KMS-11 (cell line): Measurements from ENCODE around the gene PASK.

Experiments
- H2AFZ ChIP-seq: fragments of 200-600 bp; sonication (generic); 2 replicates; pipeline ENCODE4 v1.6.1; 2016; ENCODE audit warnings: antibody characterized with exemption, mixed run types, low read depth
- H3K27ac ChIP-seq: fragments of 200-600 bp; sonication (generic); 2 replicates; pipeline ENCODE4 v1.6.1; 2016; ENCODE audit warnings: mild to moderate bottlenecking, mixed run types
- H3K27me3 ChIP-seq: fragments of 200-600 bp; sonication (generic); 2 replicates; pipeline ENCODE4 v1.6.1; 2017; ENCODE audit warnings: mild to moderate bottlenecking, low read depth, mixed run types, moderate library complexity; ENCODE audit not compliant: insufficient read depth
- H3K36me3 ChIP-seq: fragments of 200-600 bp; sonication (generic); 2 replicates; pipeline ENCODE4 v1.6.1; 2017; ENCODE audit warnings: mild to moderate bottlenecking, mixed run types; ENCODE audit not compliant: insufficient read depth
- H3K4me1 ChIP-seq: fragments of 200-600 bp; sonication (generic); 2 replicates; pipeline ENCODE4 v1.6.1; 2016; ENCODE audit warnings: mild to moderate bottlenecking, low read depth, mixed run types; ENCODE audit not compliant: poor library complexity, severe bottlenecking
- H3K4me2 ChIP-seq: fragments of 200-600 bp; sonication (generic); 2 replicates; pipeline ENCODE4 v1.7.0; 2016; ENCODE audit warnings: mild to moderate bottlenecking, mixed run types
- H3K4me3 ChIP-seq: fragments of 200-600 bp; sonication (generic); IDR thresholded peaks from 2 replicates; pipeline ENCODE4 v1.6.1; 2017; ENCODE audit warnings: low read depth, low read length, mixed read lengths; ENCODE audit not compliant: insufficient read depth
- H3K79me2 ChIP-seq: fragments of 200-600 bp; sonication (generic); 2 replicates; pipeline ENCODE4 v1.6.1; 2016; ENCODE audit warnings: low read depth, mixed run types; ENCODE audit not compliant: insufficient read depth
- H3K9ac ChIP-seq: fragments of 200-600 bp; sonication (generic); 2 replicates; pipeline ENCODE4 v1.6.1; 2016; ENCODE audit warnings: mild to moderate bottlenecking, mixed run types
- H4K20me1 ChIP-seq: fragments of 200-600 bp; sonication (generic); 2 replicates; pipeline ENCODE4 v1.6.1; 2016; ENCODE audit warnings: mild to moderate bottlenecking, mixed run types; ENCODE audit not compliant: insufficient read depth
- CTCF ChIP-seq: fragments of 200-600 bp; sonication (generic); conservative IDR thresholded peaks from 2 replicates; pipeline ENCODE4 v1.6.1; 2017; ENCODE audit warnings: low read depth, mild to moderate bottlenecking, antibody characterized with exemption, low read length, moderate library complexity, mixed read lengths

The PASK gene

GRCh38 chr2:241111440-241111805 is 37.8 kb downstream of the PASK start:
- TF ChIP-seq CTCF, result no peak
- no peaks in the 10 kb centered on the region for H3K27me3 ChIP-seq
- H4K20me1 ChIP-seq, result no peaks in the 10 kb centered on the region
- H3K4me1 ChIP-seq, result no peaks in the 10 kb centered on the region
- no peak overlapping the region for H3K4me3 ChIP-seq
- H3K36me3 ChIP-seq, result no peaks in the 10 kb centered on the region; the same call in 1 of the 2 replicates
- H2AFZ ChIP-seq, result no peak overlapping the region
- H3K27ac ChIP-seq, result no peak overlapping the region
- H3K79me2 ChIP-seq, result no peaks in the 10 kb centered on the region
- no peak overlapping the region for H3K4me2 ChIP-seq
- no peak overlapping the region for H3K9ac ChIP-seq

GRCh38 chr2:241110607-241111439 is 38.4 kb downstream of the PASK start:
- Histone ChIP-seq H3K27me3 (no peaks in the 10 kb centered on the region), H3K36me3 (no peaks in the 10 kb centered on the region; the same call in 1 of the 2 replicates), H3K9ac (no peak overlapping the region), H3K79me2 (no peaks in the 10 kb centered on the region), H3K4me3 (no peak overlapping the region), H3K4me2 (no peak overlapping the region), H3K27ac (no peak overlapping the region), H4K20me1 (no peaks in the 10 kb centered on the region), H3K4me1 (no peaks in the 10 kb centered on the region), H2AFZ (no peak overlapping the region)
- TF ChIP-seq CTCF, result no peak

DNA sequence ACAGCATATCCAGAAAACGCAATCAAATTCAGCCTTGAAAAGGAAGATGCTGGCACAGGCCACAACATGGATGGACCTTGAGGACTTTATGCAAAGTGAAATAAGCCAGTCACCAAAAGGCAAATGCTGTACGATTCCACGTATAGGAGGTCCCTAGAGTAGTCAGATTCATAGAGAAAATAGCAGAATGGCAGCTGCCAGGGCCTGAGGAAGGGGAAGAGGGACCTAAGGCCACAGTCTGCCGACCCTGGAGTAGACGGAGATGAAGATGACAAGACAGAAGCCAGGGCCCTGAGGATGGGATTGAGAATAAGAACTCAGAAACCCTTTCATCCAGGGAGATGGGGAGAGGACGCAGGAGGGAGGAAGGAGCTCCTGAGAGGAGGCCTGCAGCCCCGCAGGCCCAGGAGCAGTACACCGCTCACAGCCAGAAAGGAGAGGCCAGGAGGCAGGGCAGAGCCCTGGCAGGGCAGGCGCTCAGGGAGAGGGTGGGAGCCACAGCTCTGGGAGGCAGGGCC is 39.1 kb downstream of the PASK start:
- H3K4me2 ChIP-seq, result no peak overlapping the region
- H2AFZ ChIP-seq, result no peak overlapping the region
- H3K9ac ChIP-seq, result no peak overlapping the region
- H3K4me3 ChIP-seq, result no peak overlapping the region
- H3K27ac ChIP-seq, result no peak overlapping the region
- no peak for TF ChIP-seq CTCF
- no peaks in the 10 kb centered on the region for H3K79me2 ChIP-seq
- no peaks in the 10 kb centered on the region; the same call in 1 of the 2 replicates for H3K36me3 ChIP-seq
- H3K4me1 ChIP-seq, result no peaks in the 10 kb centered on the region
- H3K27me3 ChIP-seq, result no peaks in the 10 kb centered on the region
- no peaks in the 10 kb centered on the region for H4K20me1 ChIP-seq

GRCh38 chr2:241109210-241110088 is 39.8 kb downstream of the PASK start:
- H3K36me3 ChIP-seq, result no peaks in the 10 kb centered on the region
- no peak overlapping the region for H3K4me2 ChIP-seq
- no peak overlapping the region for H3K4me3 ChIP-seq
- no peak overlapping the region for H3K27ac ChIP-seq
- no peaks in the 10 kb centered on the region for H4K20me1 ChIP-seq
- no peak overlapping the region for H3K9ac ChIP-seq
- no peaks in the 10 kb centered on the region for H3K4me1 ChIP-seq
- no peaks in the 10 kb centered on the region for H3K27me3 ChIP-seq
- no peaks in the 10 kb centered on the region for H3K79me2 ChIP-seq
- no peak overlapping the region for H2AFZ ChIP-seq
- TF ChIP-seq CTCF, result no peak
